Measurements from ENCODE around the gene CCDC190. TPM values are rescaled to one million over a fixed set of nuclear protein-coding genes. Genes with fewer than 3 reads are reported as not detected.

Gene CCDC190
- total and polyA plus RNA-seq, 4 donors = 2.4 to 4.7 (median 2.8) TPM

DNA sequence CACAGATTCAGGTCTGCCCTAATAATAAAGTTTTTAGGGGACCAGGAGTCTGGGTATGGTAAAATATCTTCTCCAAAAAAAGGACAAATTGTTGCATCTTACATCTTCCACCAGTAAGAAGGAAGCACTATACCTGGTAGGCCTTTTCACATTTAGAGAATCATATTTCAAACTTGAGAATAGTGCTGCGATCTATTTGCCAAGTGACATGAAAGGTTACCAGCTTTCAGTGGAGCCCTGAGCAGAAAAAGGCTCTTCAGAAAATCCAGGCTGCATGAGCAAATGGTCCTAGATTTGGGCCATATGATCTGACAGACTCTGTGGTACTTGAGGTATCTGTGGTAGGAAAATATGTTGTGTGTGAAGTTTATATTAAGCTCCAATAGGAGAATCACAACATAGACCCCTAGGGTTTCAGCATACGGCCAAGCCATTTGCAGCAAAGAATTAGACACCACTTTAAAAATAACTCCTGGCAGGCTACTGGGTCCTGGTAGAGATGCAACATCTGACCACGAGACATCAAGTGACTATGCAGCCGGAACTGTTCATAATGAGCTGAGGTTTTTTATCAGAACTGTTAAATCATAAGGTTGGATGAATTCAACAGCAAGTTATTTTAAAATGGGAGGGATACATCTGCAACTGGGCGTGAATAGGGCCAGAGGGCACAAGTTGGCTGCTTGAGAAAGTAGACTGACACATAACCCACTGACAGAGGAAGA lies 38.6 kb upstream of the CCDC190 start:
- 73 to 77% methylated on average over 5 of the region's 5 CpGs for WGBS, 2 donors
- Histone ChIP-seq H3K36me3 (ENCODE audit: control insufficient read depth in 4 of 4, insufficient read depth in 4 of 4, low read length in 4 of 4) (no peaks in the 10 kb centered on the region), H3K9me3 (ENCODE audit: control insufficient read depth in 4 of 4, insufficient read depth in 3 of 4, low read length in 3 of 4) (no peaks in the 10 kb centered on the region), H3K9ac (ENCODE audit: insufficient read depth in 1 of 2, low read length in 2 of 2) (no peak overlapping the region), H3K27ac (ENCODE audit: low read depth in 1 of 2, low read length in 1 of 2) (peak overlapping the region in 1 of 2 donors; percentile 73), H3K27me3 (ENCODE audit: control insufficient read depth in 3 of 3, insufficient read depth in 3 of 3, low read length in 2 of 3) (peaks cover 0 to 2% (median 0%) of the 10 kb centered on the region in 3 donors), H3K4me3 (no peak overlapping the region), H3K4me1 (ENCODE audit: control insufficient read depth in 5 of 5, insufficient read depth in 5 of 5, low read length in 5 of 5) (peaks cover 0 to 4% (median 0%) of the 10 kb centered on the region in 5 donors)
- ATAC-seq (ENCODE audit: insufficient read depth, low FRiP score) = no peak
- peak in 1 of 3 donors; percentile 17 for DNase-seq
- no peak for TF ChIP-seq CTCF (IDR thresholded peaks at IDR 0.05; ENCODE audit: control extremely low read depth, extremely low read depth)

DNA sequence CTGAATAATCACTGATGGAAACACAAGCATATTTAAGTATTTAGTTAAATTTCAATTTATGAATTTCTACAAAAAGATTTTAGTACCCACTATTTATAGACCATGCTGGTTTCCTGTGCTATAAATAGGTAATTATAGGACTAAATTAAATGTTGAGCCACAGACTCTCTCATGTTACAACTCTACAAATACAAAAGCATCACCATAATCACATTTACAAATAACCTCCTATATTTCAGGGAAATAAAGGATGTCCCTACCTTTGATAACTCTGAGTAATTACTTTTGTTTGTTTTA lies 32.6 kb upstream of the CCDC190 start:
- no peak overlapping the region for H3K9ac ChIP-seq (ENCODE audit: insufficient read depth in 1 of 2, low read length in 2 of 2)
- TF ChIP-seq CTCF (IDR thresholded peaks at IDR 0.05; ENCODE audit: control extremely low read depth, extremely low read depth) = no peak
- peaks cover 0 to 11% (median 0%) of the 10 kb centered on the region in 5 donors for H3K4me1 ChIP-seq (ENCODE audit: control insufficient read depth in 5 of 5, insufficient read depth in 5 of 5, low read length in 5 of 5)
- no peaks in the 10 kb centered on the region for H3K9me3 ChIP-seq (ENCODE audit: control insufficient read depth in 4 of 4, insufficient read depth in 3 of 4, low read length in 3 of 4)
- DNase-seq (no peak), ATAC-seq (ENCODE audit: insufficient read depth, low FRiP score) (no peak)
- H3K27ac ChIP-seq (ENCODE audit: low read depth in 1 of 2, low read length in 1 of 2) = no peak overlapping the region
- H3K27me3 ChIP-seq (ENCODE audit: control insufficient read depth in 3 of 3, insufficient read depth in 3 of 3, low read length in 2 of 3) = peaks cover 0 to 2% (median 0%) of the 10 kb centered on the region in 3 donors
- no peaks in the 10 kb centered on the region for H3K36me3 ChIP-seq (ENCODE audit: control insufficient read depth in 4 of 4, insufficient read depth in 4 of 4, low read length in 4 of 4)
- no peak overlapping the region for H3K4me3 ChIP-seq

DNA sequence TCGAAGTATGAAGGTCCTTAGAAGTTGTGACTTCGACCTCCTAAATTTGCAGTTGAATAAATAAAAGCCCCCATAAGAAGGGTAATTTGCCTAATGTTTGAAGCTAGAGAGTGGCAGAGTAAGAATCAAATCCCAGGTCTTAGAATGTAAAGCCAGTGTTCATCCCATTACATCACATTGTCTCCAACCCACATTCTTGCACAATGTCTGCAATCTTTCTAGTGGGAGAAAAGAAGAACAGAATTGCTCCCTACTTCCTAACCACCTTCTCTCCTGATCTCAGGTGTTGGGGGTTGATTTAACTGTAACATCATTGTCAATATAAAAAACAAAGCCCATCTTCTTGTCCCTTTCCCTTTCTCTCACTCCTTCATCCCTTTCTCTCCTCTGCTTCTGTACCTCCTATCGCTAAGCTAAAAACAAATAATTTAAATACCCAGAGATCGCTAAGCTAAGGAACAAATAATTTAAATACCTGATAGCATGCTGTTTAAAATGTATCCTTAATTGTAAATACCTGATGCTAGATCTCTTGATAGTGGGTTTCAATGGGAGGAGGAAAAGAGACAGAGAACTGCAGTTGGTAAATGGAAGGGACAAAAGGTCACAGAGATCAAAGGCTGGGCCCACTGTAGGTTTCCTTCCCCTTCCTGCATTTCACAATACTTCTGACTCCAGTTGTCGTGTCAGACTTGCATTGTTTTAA lies 32.1 kb upstream of the CCDC190 start:
- peaks cover 0 to 11% (median 0%) of the 10 kb centered on the region in 5 donors for H3K4me1 ChIP-seq (ENCODE audit: control insufficient read depth in 5 of 5, insufficient read depth in 5 of 5, low read length in 5 of 5)
- no peaks in the 10 kb centered on the region for H3K36me3 ChIP-seq (ENCODE audit: control insufficient read depth in 4 of 4, insufficient read depth in 4 of 4, low read length in 4 of 4)
- TF ChIP-seq CTCF (IDR thresholded peaks at IDR 0.05; ENCODE audit: control extremely low read depth, extremely low read depth) = no peak
- 50 to 59% methylated on average over 5 of the region's 5 CpGs for WGBS, 2 donors
- DNase-seq = peak in 1 of 3 donors; percentile 25
- H3K27ac ChIP-seq (ENCODE audit: low read depth in 1 of 2, low read length in 1 of 2) = no peak overlapping the region
- peaks cover 0 to 2% (median 0%) of the 10 kb centered on the region in 3 donors for H3K27me3 ChIP-seq (ENCODE audit: control insufficient read depth in 3 of 3, insufficient read depth in 3 of 3, low read length in 2 of 3)
- H3K9ac ChIP-seq (ENCODE audit: insufficient read depth in 1 of 2, low read length in 2 of 2) = no peak overlapping the region
- no peaks in the 10 kb centered on the region for H3K9me3 ChIP-seq (ENCODE audit: control insufficient read depth in 4 of 4, insufficient read depth in 3 of 4, low read length in 3 of 4)
- no peak overlapping the region for H3K4me3 ChIP-seq
- ATAC-seq (ENCODE audit: insufficient read depth, low FRiP score) = no peak

Measured in lung (tissue), 12 donors.